Bone marrow (tissue), 2 donors: ENCODE results near the gene KLRC4.
"Not testable (repeated sequence)": the region's sequence is repeated elsewhere in the genome, so short reads cannot be mapped to it uniquely, and the experiment has no call there.

ENCODE experiments used
- DNase-seq, 2 donors: peaks; one replicate each; lab custom pipeline; 2025; lab: John Stamatoyannopoulos, UW

The KLRC4 gene

GRCh38 chr12:10409392-10409791 lies at the start of gene KLRC4:
Gene KLRC4, minus strand, starts transcription at chr12:10409757. Its CDS starts 182 bp downstream, at chr12:10409575.
- DNase-seq, result peak in 1 of 2 donors; percentile 66

GRCh38 chr12:10457760-10458159 lies 48.2 kb upstream of the KLRC4 start:
- no peak for DNase-seq

DNA sequence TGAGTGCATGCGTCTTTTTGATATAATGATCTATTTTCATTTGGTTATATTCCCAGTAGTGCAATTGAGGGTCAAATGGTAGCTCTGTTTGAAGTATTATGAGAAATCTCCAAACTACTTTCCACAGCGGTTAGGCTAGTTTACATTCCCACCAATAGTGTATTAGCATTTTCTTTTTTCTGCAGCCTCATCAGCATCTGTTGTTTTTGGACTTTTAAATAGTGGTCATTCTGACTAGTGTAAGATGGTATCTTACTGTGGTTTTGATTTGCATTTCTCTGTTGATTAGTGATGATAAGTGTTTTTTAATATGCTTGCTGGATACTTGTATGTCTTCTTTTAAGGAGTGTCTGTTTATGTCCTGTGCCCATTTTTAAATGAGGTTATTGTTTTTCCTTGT lies 47.3 kb upstream of the KLRC4 start:
- no peak for DNase-seq

DNA sequence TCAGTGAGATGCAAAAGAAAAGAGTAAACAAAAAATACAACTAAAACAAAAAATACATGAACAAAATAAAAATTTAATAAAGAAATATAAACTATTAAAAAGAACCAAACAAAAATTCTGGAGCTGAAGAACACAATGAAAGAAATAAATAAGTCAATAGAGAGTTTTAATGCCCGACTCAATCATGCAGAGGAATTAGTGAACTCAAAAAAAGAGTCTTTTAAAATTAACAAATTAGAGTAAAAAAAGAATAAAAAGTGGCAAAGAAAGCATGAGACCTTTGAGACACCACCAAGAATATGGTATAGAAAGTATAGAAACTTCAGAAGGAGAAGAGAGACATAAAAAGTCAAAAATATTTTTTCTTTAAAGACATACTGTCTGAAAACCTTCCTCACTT lies 46.2 kb upstream of the KLRC4 start:
- no peak for DNase-seq

DNA sequence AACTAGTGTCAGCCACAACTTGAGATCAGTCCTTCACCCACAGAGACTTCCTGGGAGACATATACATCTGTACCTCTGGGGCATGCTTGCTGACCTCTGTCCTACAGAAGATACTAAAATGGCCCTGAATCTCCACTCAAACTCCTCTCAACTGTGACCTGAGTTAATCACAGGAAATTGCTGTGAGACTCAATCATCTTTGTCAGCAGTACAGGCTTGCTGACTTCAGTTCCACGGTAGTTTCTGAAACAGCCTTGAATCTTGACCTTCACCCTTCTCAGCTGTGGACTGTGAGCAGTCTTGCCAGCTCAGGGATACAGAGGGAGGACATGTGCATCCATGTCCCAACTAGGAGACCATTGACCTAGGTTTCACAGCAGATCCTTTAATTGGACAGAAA lies 45.0 kb upstream of the KLRC4 start:
- DNase-seq, result no peak

GRCh38 chr12:10453156-10453555 lies 43.6 kb upstream of the KLRC4 start, which contains the start of gene KLRC1:
Gene KLRC1, minus strand, starts transcription at chr12:10453377. Its CDS starts 2,221 bp downstream, at chr12:10451156.
- DNase-seq, result no peak

GRCh38 chr12:10448236-10448635 lies 38.7 kb upstream of the KLRC4 start:
- no peak for DNase-seq

- not testable (repeated sequence) for DNase-seq
Observed at GRCh38 chr12:10446052-10446451, 36.5 kb upstream of the KLRC4 start.

GRCh38 chr12:10441144-10441543 lies 31.6 kb upstream of the KLRC4 start:
- DNase-seq, result not testable (repeated sequence)

GRCh38 chr12:10439608-10440274 lies 30.2 kb upstream of the KLRC4 start:
- not testable (repeated sequence) for DNase-seq

DNA sequence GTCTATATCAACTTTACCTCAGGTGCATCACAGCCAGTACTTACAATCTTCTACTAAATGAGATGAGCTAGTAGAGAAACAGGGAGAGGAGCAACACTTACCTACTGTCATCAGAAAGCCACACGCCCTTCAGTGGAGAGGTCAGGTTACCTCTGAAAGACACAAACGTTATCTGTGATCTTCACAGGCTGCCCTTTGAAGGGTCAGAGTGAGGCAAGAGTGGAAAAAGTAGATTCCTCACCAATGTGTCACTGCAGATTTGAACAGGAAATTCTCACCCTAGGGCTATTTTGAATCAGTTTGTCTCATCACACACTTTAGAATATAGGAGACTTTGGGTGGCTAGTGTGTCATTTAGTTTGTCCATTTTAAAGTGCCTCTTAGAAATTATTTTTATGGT lies 28.0 kb upstream of the KLRC4 start:
- DNase-seq, result not testable (repeated sequence)

GRCh38 chr12:10435816-10436215 lies 26.3 kb upstream of the KLRC4 start, which contains the start of gene KLRC2:
Gene KLRC2, minus strand, starts transcription at chr12:10436010. Its CDS starts 24 bp downstream, at chr12:10435986.
- DNase-seq, result peak in 1 of 2 donors; percentile 19

DNA sequence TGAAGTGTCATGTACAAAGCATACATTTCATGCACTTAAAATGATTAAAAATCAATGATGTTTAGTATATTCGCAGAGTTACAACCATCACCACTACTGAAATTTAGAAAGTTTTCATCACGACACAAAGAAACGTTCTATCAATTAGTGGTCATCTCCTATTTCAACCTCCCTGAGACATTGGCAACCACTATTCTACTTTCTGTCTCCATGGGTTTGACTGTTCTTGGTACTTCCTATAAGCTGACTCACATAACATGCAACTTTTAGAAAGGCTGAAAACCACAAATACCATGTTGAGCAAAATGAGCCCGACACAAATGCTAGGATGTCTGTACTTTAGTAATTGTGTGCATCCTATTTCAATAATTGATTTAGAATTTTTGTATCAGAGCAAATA lies 21.1 kb upstream of the KLRC4 start:
- DNase-seq, result not testable (repeated sequence)

DNA sequence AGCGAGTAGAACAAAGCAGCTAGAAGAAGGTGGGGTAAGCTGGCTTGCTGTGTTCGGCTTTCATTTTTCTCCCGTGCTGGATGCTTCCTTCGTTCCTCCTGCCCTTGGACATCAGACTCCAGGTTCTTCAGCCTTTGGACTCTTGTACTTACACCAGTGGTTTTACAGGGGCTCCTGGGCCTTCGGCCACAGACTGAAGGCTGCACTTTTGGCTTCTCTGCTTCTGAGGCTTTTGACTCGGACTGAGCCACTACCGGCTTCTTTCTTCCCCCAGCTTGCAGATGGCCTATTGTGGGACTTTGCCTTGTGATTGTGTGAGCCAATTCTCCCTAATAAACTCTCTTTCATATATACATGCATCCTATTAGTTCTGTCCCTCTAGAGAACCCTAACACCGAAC lies 16.4 kb upstream of the KLRC4 start:
- not testable (repeated sequence) for DNase-seq

GRCh38 chr12:10424260-10424899 lies 14.8 kb upstream of the KLRC4 start:
- not testable (repeated sequence) for DNase-seq

- DNase-seq, result not testable (repeated sequence)
Observed at GRCh38 chr12:10422159-10422558, 12.6 kb upstream of the KLRC4 start.

DNA sequence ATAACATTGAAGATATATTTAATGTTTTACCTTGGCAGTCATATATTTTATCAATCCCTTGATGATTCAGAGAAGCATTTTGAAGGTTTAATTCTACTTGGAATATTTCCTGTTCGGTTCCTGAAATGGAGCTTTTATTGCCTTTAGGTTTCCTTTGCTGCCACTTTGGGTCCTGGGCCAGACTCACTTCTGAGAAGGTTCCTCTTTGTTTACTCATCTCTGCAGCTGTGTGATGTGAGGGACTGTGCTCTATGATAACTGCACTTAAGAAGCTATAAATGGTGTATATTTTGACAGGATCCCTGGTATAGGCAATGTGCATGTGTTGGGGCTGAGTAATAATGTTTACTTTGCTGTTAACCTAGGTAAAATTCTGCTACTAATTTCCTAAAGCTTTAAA lies 10.8 kb upstream of the KLRC4 start, which contains the start of gene KLRC3:
Gene KLRC3, minus strand, starts transcription at position 262 of the 400 bp plus-strand sequence. Its CDS starts 45 bp downstream, at position 217.
- DNase-seq, result not testable (repeated sequence)

DNA sequence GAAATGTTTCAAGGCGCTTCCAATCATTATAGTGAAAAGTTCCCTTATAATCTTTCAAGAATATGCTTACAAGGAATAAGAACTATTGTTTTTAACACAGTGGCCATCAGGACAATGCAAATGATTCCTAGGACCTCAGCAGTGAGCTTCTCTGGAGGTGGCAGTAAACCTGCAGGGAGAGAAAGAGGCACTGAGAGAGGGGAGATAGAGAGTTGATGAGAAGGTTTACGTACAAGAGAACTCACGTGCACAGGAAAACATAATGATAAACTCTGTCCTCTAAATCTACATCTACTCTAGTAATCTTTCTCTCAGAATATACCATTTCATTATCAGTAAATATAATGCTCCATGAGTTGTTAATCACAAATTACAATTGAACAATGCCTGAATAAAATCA lies 715 bp downstream of the KLRC4 start:
- DNase-seq, result no peak

GRCh38 chr12:10406725-10407124 lies 2.8 kb downstream of the KLRC4 start:
- peak in 1 of 2 donors; percentile 44 for DNase-seq

GRCh38 chr12:10405294-10405693 lies 4.3 kb downstream of the KLRC4 start:
- DNase-seq, result no peak

DNA sequence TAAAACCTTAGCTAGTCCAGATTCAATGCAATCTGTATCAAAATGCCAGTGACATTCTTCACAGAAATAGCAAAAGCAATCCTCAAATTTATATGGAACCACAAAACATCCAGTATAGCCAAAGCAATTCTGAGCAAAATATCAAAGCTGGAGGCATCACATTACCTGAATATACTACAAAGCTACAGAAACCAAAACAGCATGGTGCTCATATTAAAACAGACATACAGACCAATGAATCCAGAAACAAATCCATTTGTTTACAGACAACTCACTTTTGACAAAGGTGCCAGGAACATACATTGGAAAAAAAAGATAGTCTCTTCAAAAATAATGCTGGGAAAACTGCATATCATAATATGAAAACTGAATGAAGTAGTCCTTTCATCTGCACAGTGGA lies 4.8 kb downstream of the KLRC4 start:
- DNase-seq, result no peak

- DNase-seq, result no peak
Observed at GRCh38 chr12:10400829-10401228, 8.7 kb downstream of the KLRC4 start.

- DNase-seq, result no peak
Observed at GRCh38 chr12:10398168-10398567, 11.4 kb downstream of the KLRC4 start.
